GM18873 (cell line): ENCODE results near the gene PCMT1.
"Not testable (repeated sequence)": the region's sequence is repeated elsewhere in the genome, so short reads cannot be mapped to it uniquely, and the experiment has no call there.

ENCODE experiments used
- ATAC-seq: cut with Tn5 transposase; IDR thresholded peaks from one replicate; pipeline ENCODE4 v1.9.1; 2021; ENCODE audit warnings: mild to moderate bottlenecking, moderate library complexity, moderate number of reproducible peaks; ENCODE audit not compliant: unreplicated experiment, low FRiP score

PCMT1 gene

GRCh38 chr6:149749594-149750135, at the start of gene PCMT1:
Gene PCMT1 (plus strand): TSS chr6:149749741. CDS start chr6:149749902, 161 bp downstream.
- ATAC-seq: peak; percentile 73

GRCh38 chr6:149701714-149702113, 47.8 kb upstream of the PCMT1 start:
- ATAC-seq: no peak

- ATAC-seq: no peak
Measured at GRCh38 chr6:149711711-149712110, 37.8 kb upstream of the PCMT1 start.

GRCh38 chr6:149714442-149714841, 35.1 kb upstream of the PCMT1 start:
- ATAC-seq: no peak

GRCh38 chr6:149716181-149716963, 33.2 kb upstream of the PCMT1 start:
- ATAC-seq: no peak

GRCh38 chr6:149717255-149717587, 32.3 kb upstream of the PCMT1 start:
- ATAC-seq: no peak

GRCh38 chr6:149717588-149718458, 31.7 kb upstream of the PCMT1 start, which contains the start of gene LATS1:
Gene LATS1 (minus strand): TSS chr6:149718101. CDS start chr6:149702126, 15,975 bp downstream.
- peak; percentile 74 for ATAC-seq

- no peak for ATAC-seq
Measured at GRCh38 chr6:149719531-149719930, 30.0 kb upstream of the PCMT1 start.

GRCh38 chr6:149723262-149723661, 26.3 kb upstream of the PCMT1 start:
- ATAC-seq: no peak

- ATAC-seq: no peak
Measured at GRCh38 chr6:149723771-149724417, 25.6 kb upstream of the PCMT1 start.

- no peak for ATAC-seq
Measured at GRCh38 chr6:149725785-149726184, 23.8 kb upstream of the PCMT1 start.

GRCh38 chr6:149727793-149728498, 21.6 kb upstream of the PCMT1 start:
- no peak for ATAC-seq

- ATAC-seq: no peak
Measured at GRCh38 chr6:149728499-149729234, 20.9 kb upstream of the PCMT1 start.

GRCh38 chr6:149729824-149730223, 19.7 kb upstream of the PCMT1 start:
- ATAC-seq: no peak

GRCh38 chr6:149733089-149733720, 16.3 kb upstream of the PCMT1 start:
- ATAC-seq: no peak

- ATAC-seq: no peak
Measured at GRCh38 chr6:149734915-149735314, 14.6 kb upstream of the PCMT1 start.

GRCh38 chr6:149745252-149745651, 4.3 kb upstream of the PCMT1 start:
- not testable (repeated sequence) for ATAC-seq

GRCh38 chr6:149746147-149746946, 3.2 kb upstream of the PCMT1 start, which contains the start of gene NUP43:
Gene NUP43 (minus strand): TSS chr6:149746529. CDS start chr6:149746495, 34 bp downstream.
- ATAC-seq: peak; percentile 63
